Ishikawa (cell line): Measurements from ENCODE around the gene GLIPR1.

Experiments used
- CEBPB ChIP-seq: IDR thresholded peaks from 2 replicates; pipeline ENCODE4 v1.6.1; 2012
- CREB1 ChIP-seq: IDR thresholded peaks from 2 replicates; pipeline ENCODE4 v1.6.1; 2012; ENCODE audit warnings: low read depth
- EGR1 ChIP-seq: IDR thresholded peaks from 2 replicates; pipeline ENCODE4 v1.6.1; 2012
- EP300 ChIP-seq: IDR thresholded peaks from 2 replicates; pipeline ENCODE4 v1.6.1; 2012; ENCODE audit warnings: borderline replicate concordance
- FOXM1 ChIP-seq: IDR thresholded peaks from 2 replicates; pipeline ENCODE4 v1.6.1; 2012; ENCODE audit warnings: low read depth, borderline replicate concordance
- NFIC ChIP-seq: IDR thresholded peaks from 2 replicates; pipeline ENCODE4 v1.6.1; 2012
- RAD21 ChIP-seq: IDR thresholded peaks from 2 replicates; pipeline ENCODE4 v1.6.1; 2012; ENCODE audit warnings: low read depth
- TAF1 ChIP-seq: IDR thresholded peaks from 2 replicates; pipeline ENCODE4 v1.6.1; 2012; ENCODE audit warnings: low read depth, mild to moderate bottlenecking
- TCF12 ChIP-seq: IDR thresholded peaks from 2 replicates; pipeline ENCODE4 v1.6.1; 2012; ENCODE audit warnings: low read depth
- TEAD4 ChIP-seq: IDR thresholded peaks from 2 replicates; pipeline ENCODE4 v1.6.1; 2012
- YY1 ChIP-seq: IDR thresholded peaks from 2 replicates; pipeline ENCODE4 v1.6.1; 2012; ENCODE audit warnings: low read depth
- ZBTB7A ChIP-seq: IDR thresholded peaks from 2 replicates; pipeline ENCODE4 v1.6.1; 2012; ENCODE audit warnings: low read depth
- TF ChIP-seq, protein P1 (sequence below): IDR thresholded peaks from 2 replicates; pipeline ENCODE4 v1.6.1; 2012
- TF ChIP-seq, protein P2 (sequence below): IDR thresholded peaks from 2 replicates; pipeline ENCODE4 v1.6.1; 2012; ENCODE audit warnings: low read depth, mild to moderate bottlenecking
- TF ChIP-seq, protein P3 (sequence below): IDR thresholded peaks from 2 replicates; pipeline ENCODE4 v1.6.1; 2012

The GLIPR1 gene

DNA sequence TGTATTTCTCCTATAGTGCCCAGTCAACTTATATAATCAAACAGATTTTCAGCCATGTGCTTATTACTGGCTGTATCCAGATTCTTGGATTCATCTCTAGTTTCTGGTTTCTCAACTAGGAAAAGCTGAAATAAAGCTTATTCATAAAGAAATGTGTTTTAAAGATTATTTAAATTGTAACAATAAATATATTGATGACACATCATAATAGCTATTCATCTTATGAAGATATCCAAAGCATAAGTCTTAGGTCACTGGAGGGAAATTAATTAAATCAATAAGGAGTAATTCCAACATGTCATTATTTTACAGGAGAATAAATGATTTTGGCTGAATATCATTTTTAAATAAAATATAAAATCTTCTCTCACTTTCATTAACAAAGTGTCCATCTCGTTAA lies 63.0 kb downstream of the GLIPR1 start:
- no peak for TF ChIP-seq ZBTB7A
- no peak for TF ChIP-seq EP300
- no peak for TF ChIP-seq EGR1
- TF ChIP-seq TEAD4, result no peak
- TF ChIP-seq, protein P1, sequence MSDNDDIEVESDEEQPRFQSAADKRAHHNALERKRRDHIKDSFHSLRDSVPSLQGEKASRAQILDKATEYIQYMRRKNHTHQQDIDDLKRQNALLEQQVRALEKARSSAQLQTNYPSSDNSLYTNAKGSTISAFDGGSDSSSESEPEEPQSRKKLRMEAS, result no peak
- TF ChIP-seq, protein P2, sequence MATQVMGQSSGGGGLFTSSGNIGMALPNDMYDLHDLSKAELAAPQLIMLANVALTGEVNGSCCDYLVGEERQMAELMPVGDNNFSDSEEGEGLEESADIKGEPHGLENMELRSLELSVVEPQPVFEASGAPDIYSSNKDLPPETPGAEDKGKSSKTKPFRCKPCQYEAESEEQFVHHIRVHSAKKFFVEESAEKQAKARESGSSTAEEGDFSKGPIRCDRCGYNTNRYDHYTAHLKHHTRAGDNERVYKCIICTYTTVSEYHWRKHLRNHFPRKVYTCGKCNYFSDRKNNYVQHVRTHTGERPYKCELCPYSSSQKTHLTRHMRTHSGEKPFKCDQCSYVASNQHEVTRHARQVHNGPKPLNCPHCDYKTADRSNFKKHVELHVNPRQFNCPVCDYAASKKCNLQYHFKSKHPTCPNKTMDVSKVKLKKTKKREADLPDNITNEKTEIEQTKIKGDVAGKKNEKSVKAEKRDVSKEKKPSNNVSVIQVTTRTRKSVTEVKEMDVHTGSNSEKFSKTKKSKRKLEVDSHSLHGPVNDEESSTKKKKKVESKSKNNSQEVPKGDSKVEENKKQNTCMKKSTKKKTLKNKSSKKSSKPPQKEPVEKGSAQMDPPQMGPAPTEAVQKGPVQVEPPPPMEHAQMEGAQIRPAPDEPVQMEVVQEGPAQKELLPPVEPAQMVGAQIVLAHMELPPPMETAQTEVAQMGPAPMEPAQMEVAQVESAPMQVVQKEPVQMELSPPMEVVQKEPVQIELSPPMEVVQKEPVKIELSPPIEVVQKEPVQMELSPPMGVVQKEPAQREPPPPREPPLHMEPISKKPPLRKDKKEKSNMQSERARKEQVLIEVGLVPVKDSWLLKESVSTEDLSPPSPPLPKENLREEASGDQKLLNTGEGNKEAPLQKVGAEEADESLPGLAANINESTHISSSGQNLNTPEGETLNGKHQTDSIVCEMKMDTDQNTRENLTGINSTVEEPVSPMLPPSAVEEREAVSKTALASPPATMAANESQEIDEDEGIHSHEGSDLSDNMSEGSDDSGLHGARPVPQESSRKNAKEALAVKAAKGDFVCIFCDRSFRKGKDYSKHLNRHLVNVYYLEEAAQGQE, result no peak
- TF ChIP-seq FOXM1, result no peak
- TF ChIP-seq TCF12, result no peak
- no peak for TF ChIP-seq RAD21

GRCh38 chr12:75545636-75546035 lies 65.1 kb downstream of the GLIPR1 start:
- TF ChIP-seq FOXM1 (no peak), CREB1 (no peak), ZBTB7A (no peak), YY1 (no peak), EP300 (no peak)
- TF ChIP-seq, protein P3, sequence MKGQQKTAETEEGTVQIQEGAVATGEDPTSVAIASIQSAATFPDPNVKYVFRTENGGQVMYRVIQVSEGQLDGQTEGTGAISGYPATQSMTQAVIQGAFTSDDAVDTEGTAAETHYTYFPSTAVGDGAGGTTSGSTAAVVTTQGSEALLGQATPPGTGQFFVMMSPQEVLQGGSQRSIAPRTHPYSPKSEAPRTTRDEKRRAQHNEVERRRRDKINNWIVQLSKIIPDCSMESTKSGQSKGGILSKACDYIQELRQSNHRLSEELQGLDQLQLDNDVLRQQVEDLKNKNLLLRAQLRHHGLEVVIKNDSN, result no peak

DNA sequence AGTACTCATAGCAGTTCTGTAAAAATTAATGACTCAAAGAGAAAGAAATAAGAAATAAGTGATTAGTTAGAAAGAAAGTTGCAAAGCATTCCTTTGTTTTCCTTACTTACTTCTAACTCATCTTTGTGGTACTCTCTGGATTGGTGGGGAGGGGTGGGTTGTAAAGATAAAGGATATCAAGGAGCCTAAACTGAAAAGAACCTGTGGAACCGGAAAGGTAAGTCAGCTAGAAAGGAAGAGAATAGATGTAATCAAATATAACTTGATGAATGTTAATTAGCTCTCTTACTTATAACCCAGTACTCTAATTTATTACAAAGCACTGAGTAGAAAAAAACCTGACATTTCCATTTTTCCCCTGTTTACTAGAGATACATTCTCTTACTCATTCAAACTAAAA lies 68.3 kb downstream of the GLIPR1 start:
- TF ChIP-seq, protein P3, result no peak
- TF ChIP-seq EP300, result no peak
- TF ChIP-seq, protein P2, result no peak
- TF ChIP-seq CEBPB, result no peak

DNA sequence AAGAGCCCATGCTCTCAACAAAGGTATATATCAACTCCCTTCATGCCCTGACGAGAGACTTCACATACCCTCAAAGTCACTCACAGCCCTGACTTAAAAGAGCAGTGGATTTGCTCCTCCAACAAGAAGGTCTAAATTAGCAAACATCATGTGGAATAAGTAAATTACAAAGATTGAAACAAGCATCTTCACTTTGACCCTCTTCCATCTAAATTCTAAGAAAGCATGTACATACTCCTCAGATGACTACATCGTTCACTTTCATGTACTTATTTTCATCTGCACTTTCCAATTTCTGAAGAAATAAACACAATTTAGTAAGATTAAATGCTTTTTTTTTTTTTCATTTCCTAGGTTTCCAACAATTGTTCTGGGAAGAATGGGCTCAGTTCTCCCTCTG lies 69.4 kb downstream of the GLIPR1 start:
- TF ChIP-seq TEAD4 (no peak), TAF1 (no peak), EGR1 (no peak)
- TF ChIP-seq, protein P3, result no peak
- TF ChIP-seq, protein P2, result no peak

GRCh38 chr12:75550401-75551240 lies 70.1 kb downstream of the GLIPR1 start:
- TF ChIP-seq RAD21 (no peak), NFIC (no peak), CREB1 (no peak), YY1 (no peak), EP300 (no peak), TCF12 (no peak), TEAD4 (no peak), EGR1 (no peak), ZBTB7A (no peak), FOXM1 (no peak), TAF1 (no peak)
- TF ChIP-seq, protein P2, result no peak
- TF ChIP-seq, protein P3, result no peak
